KMS-11 (cell line): ENCODE data around the gene DENND1A.

Source experiments
- H2AFZ ChIP-seq: fragments of 200-600 bp; sonication (generic); 2 replicates; pipeline ENCODE4 v1.6.1; 2016; ENCODE audit warnings: antibody characterized with exemption, mixed run types, low read depth
- H3K27ac ChIP-seq: fragments of 200-600 bp; sonication (generic); 2 replicates; pipeline ENCODE4 v1.6.1; 2016; ENCODE audit warnings: mild to moderate bottlenecking, mixed run types
- H3K27me3 ChIP-seq: fragments of 200-600 bp; sonication (generic); 2 replicates; pipeline ENCODE4 v1.6.1; 2017; ENCODE audit warnings: mild to moderate bottlenecking, low read depth, mixed run types, moderate library complexity; ENCODE audit not compliant: insufficient read depth
- H3K36me3 ChIP-seq: fragments of 200-600 bp; sonication (generic); 2 replicates; pipeline ENCODE4 v1.6.1; 2017; ENCODE audit warnings: mild to moderate bottlenecking, mixed run types; ENCODE audit not compliant: insufficient read depth
- H3K4me1 ChIP-seq: fragments of 200-600 bp; sonication (generic); 2 replicates; pipeline ENCODE4 v1.6.1; 2016; ENCODE audit warnings: mild to moderate bottlenecking, low read depth, mixed run types; ENCODE audit not compliant: poor library complexity, severe bottlenecking
- H3K4me2 ChIP-seq: fragments of 200-600 bp; sonication (generic); 2 replicates; pipeline ENCODE4 v1.7.0; 2016; ENCODE audit warnings: mild to moderate bottlenecking, mixed run types
- H3K4me3 ChIP-seq: fragments of 200-600 bp; sonication (generic); IDR thresholded peaks from 2 replicates; pipeline ENCODE4 v1.6.1; 2017; ENCODE audit warnings: low read depth, low read length, mixed read lengths; ENCODE audit not compliant: insufficient read depth
- H3K79me2 ChIP-seq: fragments of 200-600 bp; sonication (generic); 2 replicates; pipeline ENCODE4 v1.6.1; 2016; ENCODE audit warnings: low read depth, mixed run types; ENCODE audit not compliant: insufficient read depth
- H3K9ac ChIP-seq: fragments of 200-600 bp; sonication (generic); 2 replicates; pipeline ENCODE4 v1.6.1; 2016; ENCODE audit warnings: mild to moderate bottlenecking, mixed run types
- H4K20me1 ChIP-seq: fragments of 200-600 bp; sonication (generic); 2 replicates; pipeline ENCODE4 v1.6.1; 2016; ENCODE audit warnings: mild to moderate bottlenecking, mixed run types; ENCODE audit not compliant: insufficient read depth
- TF ChIP-seq, protein P1 (sequence below): fragments of 200-600 bp; sonication (generic); conservative IDR thresholded peaks from 2 replicates; pipeline ENCODE4 v1.6.1; 2017; ENCODE audit warnings: low read depth, mild to moderate bottlenecking, antibody characterized with exemption, low read length, moderate library complexity, mixed read lengths

DENND1A gene

DNA sequence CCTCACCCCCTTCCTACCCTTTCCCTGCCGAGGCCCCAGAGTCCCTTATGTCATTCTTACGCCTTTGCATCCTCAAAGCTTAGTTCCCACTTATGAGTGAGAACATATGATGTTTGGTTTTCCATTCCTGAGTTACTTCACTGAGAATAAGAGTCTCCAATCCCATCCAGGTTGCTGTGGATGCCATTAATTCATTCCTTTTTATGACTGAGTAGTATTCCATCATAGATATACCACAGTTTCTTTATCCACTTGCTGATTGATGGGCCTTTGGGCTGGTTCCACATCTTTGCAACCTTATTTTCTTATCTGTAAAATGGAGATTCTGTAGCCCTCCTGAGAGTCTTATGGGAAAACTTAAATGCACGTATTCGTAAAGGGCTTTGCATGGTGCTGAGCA, 537.1 kb downstream of the DENND1A start:
- Histone ChIP-seq H3K4me1 (no peaks in the 10 kb centered on the region), H3K79me2 (no peaks in the 10 kb centered on the region), H2AFZ (no peak overlapping the region), H3K4me2 (no peak overlapping the region), H3K36me3 (no peaks in the 10 kb centered on the region), H3K4me3 (no peak overlapping the region), H3K9ac (no peak overlapping the region), H4K20me1 (no peaks in the 10 kb centered on the region), H3K27ac (no peak overlapping the region), H3K27me3 (no peaks in the 10 kb centered on the region)
- TF ChIP-seq, protein P1, sequence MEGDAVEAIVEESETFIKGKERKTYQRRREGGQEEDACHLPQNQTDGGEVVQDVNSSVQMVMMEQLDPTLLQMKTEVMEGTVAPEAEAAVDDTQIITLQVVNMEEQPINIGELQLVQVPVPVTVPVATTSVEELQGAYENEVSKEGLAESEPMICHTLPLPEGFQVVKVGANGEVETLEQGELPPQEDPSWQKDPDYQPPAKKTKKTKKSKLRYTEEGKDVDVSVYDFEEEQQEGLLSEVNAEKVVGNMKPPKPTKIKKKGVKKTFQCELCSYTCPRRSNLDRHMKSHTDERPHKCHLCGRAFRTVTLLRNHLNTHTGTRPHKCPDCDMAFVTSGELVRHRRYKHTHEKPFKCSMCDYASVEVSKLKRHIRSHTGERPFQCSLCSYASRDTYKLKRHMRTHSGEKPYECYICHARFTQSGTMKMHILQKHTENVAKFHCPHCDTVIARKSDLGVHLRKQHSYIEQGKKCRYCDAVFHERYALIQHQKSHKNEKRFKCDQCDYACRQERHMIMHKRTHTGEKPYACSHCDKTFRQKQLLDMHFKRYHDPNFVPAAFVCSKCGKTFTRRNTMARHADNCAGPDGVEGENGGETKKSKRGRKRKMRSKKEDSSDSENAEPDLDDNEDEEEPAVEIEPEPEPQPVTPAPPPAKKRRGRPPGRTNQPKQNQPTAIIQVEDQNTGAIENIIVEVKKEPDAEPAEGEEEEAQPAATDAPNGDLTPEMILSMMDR = no peak

DNA sequence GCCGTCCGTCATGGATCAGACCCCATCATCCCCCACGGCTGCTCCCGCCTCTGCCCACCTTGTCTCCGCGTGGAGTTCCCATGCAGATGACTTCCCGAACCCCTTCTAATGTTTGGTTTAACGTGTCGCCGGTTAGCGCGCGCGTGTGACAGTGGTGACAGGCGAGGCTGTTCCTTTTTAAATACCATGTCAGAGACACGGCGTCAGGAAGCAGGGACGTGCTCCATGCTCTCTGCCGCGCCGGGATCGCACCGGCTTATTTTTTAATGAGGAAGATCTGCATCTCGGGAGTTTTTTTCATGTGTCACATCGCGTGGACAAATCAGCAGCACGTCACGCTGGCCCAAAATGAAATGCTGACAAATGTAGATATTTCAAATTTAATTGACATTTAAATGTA, 538.0 kb downstream of the DENND1A start:
- H3K4me3 ChIP-seq = no peak overlapping the region
- TF ChIP-seq, protein P1 = no peak

DNA sequence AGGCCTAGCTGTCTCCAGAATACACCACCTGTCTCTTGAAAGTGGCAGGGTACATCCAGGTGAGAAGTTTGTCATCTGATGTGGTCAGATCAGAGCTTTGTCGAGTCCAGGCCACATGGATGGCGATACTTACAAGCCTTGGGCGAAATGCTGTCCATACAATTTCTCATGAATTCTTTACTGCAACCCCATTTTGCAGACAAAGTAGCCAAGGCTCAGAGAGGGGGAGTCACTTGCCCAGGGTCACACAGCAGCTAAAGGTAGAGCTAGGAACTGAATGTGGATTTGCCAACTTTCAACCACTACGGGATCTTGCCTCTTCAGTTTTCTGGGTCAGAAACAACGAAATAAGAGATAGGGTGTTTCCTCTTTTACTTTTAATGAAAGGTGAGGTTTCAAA, 538.7 kb downstream of the DENND1A start:
- Histone ChIP-seq H3K4me3 (no peak overlapping the region), H4K20me1 (no peaks in the 10 kb centered on the region), H3K27ac (no peak overlapping the region), H3K79me2 (no peaks in the 10 kb centered on the region), H3K27me3 (no peaks in the 10 kb centered on the region), H3K4me2 (no peak overlapping the region), H3K9ac (no peak overlapping the region), H3K36me3 (no peaks in the 10 kb centered on the region), H2AFZ (no peak overlapping the region), H3K4me1 (no peaks in the 10 kb centered on the region)
- TF ChIP-seq, protein P1 = no peak

More for the DNA sequence above, 538.0 kb downstream of the DENND1A start:
- Histone ChIP-seq H4K20me1 (no peaks in the 10 kb centered on the region), H3K79me2 (no peaks in the 10 kb centered on the region), H3K27ac (no peak overlapping the region), H3K9ac (no peak overlapping the region), H3K4me1 (no peaks in the 10 kb centered on the region), H3K27me3 (no peaks in the 10 kb centered on the region), H3K4me2 (no peak overlapping the region), H2AFZ (no peak overlapping the region), H3K36me3 (no peaks in the 10 kb centered on the region)

DNA sequence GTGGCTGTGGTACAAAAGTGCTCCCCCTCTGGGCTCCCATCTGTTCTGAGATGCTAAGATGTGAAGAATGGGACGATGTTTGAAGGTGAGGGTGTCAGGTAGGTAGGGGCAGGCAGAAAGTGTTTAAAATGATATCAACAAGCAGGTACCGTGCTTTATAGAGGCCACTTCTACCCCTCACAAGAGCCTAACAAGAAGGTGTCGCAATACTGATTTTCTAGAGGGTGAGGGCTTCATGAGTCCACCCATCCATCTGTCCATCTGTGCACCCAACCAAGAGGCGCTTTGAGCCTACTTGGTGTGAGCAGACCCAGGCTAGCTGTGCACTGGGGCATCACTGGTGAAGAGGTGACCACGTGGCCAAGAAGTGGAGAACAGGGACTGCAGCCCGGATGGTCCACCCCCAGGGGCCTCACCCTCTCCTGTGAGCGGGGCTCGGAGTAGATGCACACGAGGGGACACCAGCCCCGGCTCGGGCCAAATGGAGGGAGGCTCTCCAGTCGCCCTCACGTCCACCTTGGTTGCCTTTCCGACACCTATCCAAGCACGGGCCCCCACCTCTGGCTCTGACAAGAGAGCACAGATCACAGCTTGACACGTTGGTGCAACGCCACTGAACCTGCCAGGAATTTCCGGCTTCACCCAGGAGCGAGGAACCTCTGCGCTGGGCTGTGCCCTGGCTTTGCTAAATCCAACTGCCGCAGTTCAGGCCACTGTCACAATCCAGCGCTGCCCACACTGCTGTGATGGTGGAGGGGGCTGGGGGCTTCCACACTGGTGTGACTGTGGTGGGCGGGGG, 539.4 kb downstream of the DENND1A start:
- Histone ChIP-seq H3K4me1 (no peaks in the 10 kb centered on the region), H3K27ac (no peak overlapping the region), H3K79me2 (no peaks in the 10 kb centered on the region), H3K36me3 (no peaks in the 10 kb centered on the region), H4K20me1 (no peaks in the 10 kb centered on the region), H3K4me2 (no peak overlapping the region), H3K9ac (no peak overlapping the region), H3K4me3 (no peak overlapping the region), H3K27me3 (no peaks in the 10 kb centered on the region), H2AFZ (no peak overlapping the region)
- TF ChIP-seq, protein P1 = no peak
